Trophoblast cell (in vitro differentiated cells and primary cell): ENCODE data around the gene MBP.
"Not testable (repeated sequence)": the region's sequence is repeated elsewhere in the genome, so short reads cannot be mapped to it uniquely, and the experiment has no call there.

Experiments used
- DNase-seq, 2 donors: peaks; one replicate each; pipeline ENCODE4 v3.0.0-alpha.2; 2016
- H2AFZ ChIP-seq: 2 replicates; pipeline ENCODE4 v1.6.1; 2013; ENCODE audit warnings: low read length, moderate library complexity, mild to moderate bottlenecking; ENCODE audit not compliant: insufficient read depth, poor library complexity
- H2AK5ac ChIP-seq: 2 replicates; pipeline ENCODE4 v1.6.1; 2013; ENCODE audit warnings: mild to moderate bottlenecking, low read length
- H2BK120ac ChIP-seq: 2 replicates; pipeline ENCODE4 v1.6.1; 2013; ENCODE audit warnings: low read length, mild to moderate bottlenecking, moderate library complexity; ENCODE audit not compliant: insufficient read depth, poor library complexity
- H2BK12ac ChIP-seq: 2 replicates; pipeline ENCODE4 v1.6.1; 2013; ENCODE audit warnings: mild to moderate bottlenecking, low read length, moderate library complexity
- H2BK5ac ChIP-seq: 2 replicates; pipeline ENCODE4 v1.6.1; 2013; ENCODE audit warnings: low read length, low read depth, moderate library complexity, mild to moderate bottlenecking; ENCODE audit not compliant: poor library complexity
- H3K14ac ChIP-seq: 2 replicates; pipeline ENCODE4 v1.6.1; 2013; ENCODE audit warnings: mild to moderate bottlenecking, low read length
- H3K18ac ChIP-seq: 2 replicates; pipeline ENCODE4 v1.6.1; 2013; ENCODE audit warnings: mild to moderate bottlenecking, low read length
- H3K23ac ChIP-seq: 2 replicates; pipeline ENCODE4 v1.6.1; 2013; ENCODE audit warnings: low read length
- H3K27ac ChIP-seq: 2 replicates; pipeline ENCODE4 v1.5.1; 2013; ENCODE audit warnings: low read depth, mild to moderate bottlenecking, inconsistent platforms, low read length, moderate library complexity
- H3K27me3 ChIP-seq: 2 replicates; pipeline ENCODE4 v1.6.1; 2013; ENCODE audit warnings: inconsistent platforms, mild to moderate bottlenecking, low read length, moderate library complexity; ENCODE audit not compliant: insufficient read depth
- H3K36me3 ChIP-seq, 2 experiments: 1 replicate in 1 of 2; 2 replicates in 1 of 2; pipeline ENCODE4 v1.6.1; 2013; ENCODE audit warnings: low read length in 2 of 2, mild to moderate bottlenecking in 2 of 2, moderate library complexity in 1 of 2; ENCODE audit not compliant: insufficient read depth in 2 of 2, control insufficient read depth in 1 of 2
- H3K4ac ChIP-seq: 2 replicates; pipeline ENCODE4 v1.6.1; 2013; ENCODE audit warnings: low read depth, mild to moderate bottlenecking, low read length, moderate library complexity
- H3K4me1 ChIP-seq, 2 experiments: 1 replicate in 1 of 2; 2 replicates in 1 of 2; pipeline ENCODE4 v1.6.1; 2013; ENCODE audit warnings: low read length in 2 of 2, mild to moderate bottlenecking in 2 of 2, moderate library complexity in 1 of 2; ENCODE audit not compliant: insufficient read depth in 2 of 2, control insufficient read depth in 1 of 2
- H3K4me2 ChIP-seq: 2 replicates; pipeline ENCODE4 v1.6.1; 2013; ENCODE audit warnings: inconsistent platforms, mild to moderate bottlenecking, low read length, moderate library complexity
- H3K4me3 ChIP-seq: 2 replicates; pipeline ENCODE4 v1.5.1; 2013; ENCODE audit warnings: mild to moderate bottlenecking, low read depth, low read length, inconsistent platforms
- H3K79me1 ChIP-seq: one replicate; pipeline ENCODE4 v1.6.1; 2013; ENCODE audit warnings: low read length
- H3K79me2 ChIP-seq: 2 replicates; pipeline ENCODE4 v1.6.1; 2013; ENCODE audit warnings: low read length, mild to moderate bottlenecking; ENCODE audit not compliant: control insufficient read depth, insufficient read depth, poor library complexity
- H3K9ac ChIP-seq: 2 replicates; pipeline ENCODE4 v1.6.1; 2013; ENCODE audit warnings: mild to moderate bottlenecking, low read length
- H3K9me3 ChIP-seq: 2 replicates; pipeline ENCODE4 v1.6.1; 2013; ENCODE audit warnings: low read depth, mild to moderate bottlenecking, control low read depth, inconsistent platforms, low read length; ENCODE audit not compliant: insufficient read depth
- H4K12ac ChIP-seq: 2 replicates; pipeline ENCODE4 v1.6.1; 2013; ENCODE audit warnings: low read depth, mild to moderate bottlenecking, low read length, moderate library complexity
- H4K8ac ChIP-seq: 2 replicates; pipeline ENCODE4 v1.6.1; 2013; ENCODE audit warnings: low read depth, mild to moderate bottlenecking, low read length, moderate library complexity
- H4K91ac ChIP-seq: one replicate; pipeline ENCODE4 v1.6.1; 2013; ENCODE audit warnings: low read depth, mild to moderate bottlenecking, low read length, moderate library complexity
- WGBS: extraction: QIAGEN DNeasy Blood & Tissue Kit; methylation state at CpG from one replicate; pipeline ENCODE4 v1.1.7; 2013; ENCODE audit warnings: missing lambda C conversion rate; ENCODE audit not compliant: insufficient read length, insufficient coverage; ENCODE audit errors: extremely low coverage; 5-methylcytosine and 5-hydroxymethylcytosine counted together

MBP gene

DNA sequence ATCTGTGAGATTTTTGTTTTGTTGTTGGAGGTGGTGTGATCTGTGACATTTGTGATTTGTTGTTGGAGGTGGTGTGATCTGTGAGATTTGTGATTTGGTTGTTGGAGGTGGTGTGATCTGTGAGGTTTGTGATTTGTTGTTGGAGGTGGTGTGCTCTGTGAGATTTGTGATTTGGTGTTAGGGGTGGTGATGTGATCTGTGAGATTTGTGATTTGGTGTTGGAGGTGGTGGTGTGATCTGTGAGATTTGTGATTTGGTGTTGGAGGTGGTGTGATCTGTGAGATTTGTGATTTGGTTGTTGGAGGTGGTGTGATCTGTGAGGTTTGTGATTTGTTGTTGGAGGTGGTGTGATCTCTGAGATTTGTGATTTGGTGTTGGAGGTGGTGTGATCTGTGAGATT is 165.3 kb downstream of the MBP start:
- not testable (repeated sequence) for H3K4me1 ChIP-seq, H2BK120ac ChIP-seq, H2AK5ac ChIP-seq, H2BK5ac ChIP-seq, DNase-seq, H3K9ac ChIP-seq, H3K79me2 ChIP-seq, H3K9me3 ChIP-seq, H3K36me3 ChIP-seq, H3K4me3 ChIP-seq, H3K4me2 ChIP-seq, H3K18ac ChIP-seq, H3K27me3 ChIP-seq, H3K23ac ChIP-seq, H4K91ac ChIP-seq, H3K4ac ChIP-seq, H4K8ac ChIP-seq, H3K14ac ChIP-seq, H2AFZ ChIP-seq, H4K12ac ChIP-seq, H2BK12ac ChIP-seq, H3K27ac ChIP-seq, H3K79me1 ChIP-seq

DNA sequence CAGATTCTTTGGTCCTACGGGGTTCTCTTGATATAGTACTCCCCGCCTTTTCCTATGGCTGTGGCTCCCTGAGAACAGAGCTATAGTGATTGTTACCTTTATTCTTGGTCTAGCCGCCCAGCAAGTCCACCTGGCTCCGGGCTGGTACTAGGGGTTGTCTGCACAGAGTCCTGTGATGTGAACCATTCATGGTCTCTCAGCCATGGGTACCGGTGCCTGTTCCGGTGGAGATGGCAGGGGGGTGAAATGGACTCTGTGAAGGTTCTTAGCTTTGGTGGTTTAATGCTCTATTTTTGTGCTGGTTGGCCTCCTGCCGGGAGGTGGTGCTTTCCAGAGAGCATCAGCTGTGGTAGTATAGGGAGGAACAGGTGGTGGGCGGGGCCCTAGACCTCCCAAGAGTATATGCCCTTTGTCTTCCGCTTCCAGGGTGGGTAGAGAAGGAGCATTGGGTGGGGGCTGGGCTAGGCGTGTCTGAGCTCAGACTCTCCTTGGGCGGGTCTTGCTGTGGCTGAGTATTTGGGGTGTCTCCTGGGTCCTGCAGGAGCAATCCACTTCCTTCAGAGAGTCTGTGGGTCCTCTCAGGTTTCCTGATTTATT is 166.9 kb downstream of the MBP start:
- not testable (repeated sequence) for H3K4ac ChIP-seq, H3K14ac ChIP-seq, H3K4me1 ChIP-seq, H3K18ac ChIP-seq, H3K9me3 ChIP-seq, H2AK5ac ChIP-seq, H2BK12ac ChIP-seq, H3K27ac ChIP-seq, H3K4me2 ChIP-seq, H3K27me3 ChIP-seq, H4K12ac ChIP-seq, H3K79me1 ChIP-seq, H4K8ac ChIP-seq, H2BK5ac ChIP-seq, H3K9ac ChIP-seq, H4K91ac ChIP-seq, H3K4me3 ChIP-seq, H3K79me2 ChIP-seq, H2BK120ac ChIP-seq, H3K23ac ChIP-seq, H2AFZ ChIP-seq, DNase-seq
- peaks cover 7 to 10% of the 10 kb centered on the region in 2 experiments for H3K36me3 ChIP-seq
- no CpG with 5 or more reads among the region's 11 CpGs for WGBS

DNA sequence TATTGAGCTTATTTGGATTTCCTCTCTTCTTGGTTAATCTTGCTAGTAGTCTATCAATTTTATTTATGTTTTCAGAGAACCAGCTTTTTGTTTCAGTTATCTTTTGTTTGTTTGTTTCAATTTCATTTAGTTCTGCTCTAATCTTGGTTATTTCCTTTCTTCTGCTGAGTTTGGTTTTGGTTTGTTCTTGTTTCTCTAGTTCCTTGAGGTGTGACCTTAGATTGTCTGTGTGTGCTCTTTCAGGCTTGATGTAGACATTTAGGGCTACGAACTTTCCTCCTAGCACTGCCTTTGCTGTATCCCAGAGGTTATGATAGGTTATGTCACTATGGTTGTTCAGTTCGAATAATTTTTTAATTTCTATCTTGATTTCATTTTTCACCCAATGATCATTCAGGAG is 168.6 kb downstream of the MBP start:
- no peak for DNase-seq
- no peak overlapping the region for H3K23ac ChIP-seq
- H3K9ac ChIP-seq = no peak overlapping the region
- H2BK12ac ChIP-seq = no peak overlapping the region
- no peak overlapping the region for H3K18ac ChIP-seq
- no peak overlapping the region for H2BK120ac ChIP-seq
- H3K4me2 ChIP-seq = no peak overlapping the region
- H3K79me2 ChIP-seq = no peaks in the 10 kb centered on the region
- no peaks in the 10 kb centered on the region for H3K9me3 ChIP-seq
- no CpG with 5 or more reads among the region's 2 CpGs for WGBS
- H3K4me3 ChIP-seq = no peak overlapping the region
- no peak overlapping the region for H2BK5ac ChIP-seq
- H2AFZ ChIP-seq = no peak overlapping the region
- peaks cover 12 to 18% of the 10 kb centered on the region in 2 experiments for H3K36me3 ChIP-seq
- H3K14ac ChIP-seq = no peak overlapping the region
- no peaks in the 10 kb centered on the region for H3K4me1 ChIP-seq
- H2AK5ac ChIP-seq = no peak overlapping the region
- no peak overlapping the region for H4K91ac ChIP-seq
- H3K27ac ChIP-seq = no peak overlapping the region
- H4K12ac ChIP-seq = no peak overlapping the region
- H3K4ac ChIP-seq = no peak overlapping the region
- H3K27me3 ChIP-seq = no peaks in the 10 kb centered on the region
- no peaks in the 10 kb centered on the region for H3K79me1 ChIP-seq
- H4K8ac ChIP-seq = no peak overlapping the region

DNA sequence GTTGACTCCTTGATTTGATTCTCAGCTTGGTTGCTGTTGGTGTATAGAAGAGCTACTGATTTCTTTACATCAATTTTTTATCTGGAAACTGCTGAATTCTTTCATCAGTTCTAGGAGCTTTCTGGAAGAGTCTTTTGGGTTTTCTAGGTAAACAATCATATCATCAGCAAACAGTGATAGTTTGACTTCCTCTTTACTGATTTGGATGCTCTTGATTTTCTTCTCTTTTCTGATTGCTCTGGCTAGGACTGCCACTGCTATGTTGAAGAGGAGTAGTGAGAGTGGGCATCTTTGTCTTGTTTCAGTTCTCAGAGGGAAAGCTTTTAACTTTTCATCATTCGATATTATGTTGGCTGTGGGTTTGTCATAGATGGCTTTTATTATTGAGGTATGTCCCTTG is 169.7 kb downstream of the MBP start:
- Histone ChIP-seq H3K79me1 (no peaks in the 10 kb centered on the region), H3K36me3 (peaks cover 15 to 18% of the 10 kb centered on the region in 2 experiments), H3K9me3 (no peaks in the 10 kb centered on the region), H3K4me3 (no peak overlapping the region), H3K4me1 (no peaks in the 10 kb centered on the region), H2AK5ac (no peak overlapping the region), H3K9ac (no peak overlapping the region), H3K79me2 (no peaks in the 10 kb centered on the region), H4K91ac (no peak overlapping the region), H3K18ac (no peak overlapping the region), H2BK5ac (no peak overlapping the region), H4K8ac (no peak overlapping the region), H2AFZ (no peak overlapping the region), H3K4ac (no peak overlapping the region), H4K12ac (no peak overlapping the region), H2BK120ac (no peak overlapping the region), H3K14ac (no peak overlapping the region), H2BK12ac (no peak overlapping the region), H3K4me2 (no peak overlapping the region), H3K27me3 (no peaks in the 10 kb centered on the region), H3K23ac (no peak overlapping the region), H3K27ac (no peak overlapping the region)
- DNase-seq = no peak
- no CpG with 5 or more reads among the region's 1 CpG for WGBS
